Lung microvascular endothelial cell (primary cell): Measurements from ENCODE around the gene LCMT2. TPM values are rescaled to one million over a fixed set of nuclear protein-coding genes. Genes with fewer than 3 reads are reported as not detected.
A peak's percentile ranks its signal among the peaks of the same experiment; 100 is the strongest.

Source experiments
- DNase-seq, 2 donors: peaks; one replicate each; pipeline versions ENCODE4 v3.0.0 to v3.0.0-alpha.2; 2010; ENCODE audit warnings: low read depth in 2 of 2
- total RNA-seq: library from RNA; depleted of rRNA; stranded (reverse); fragments of >200 nt; gene quantifications from 2 replicates; pipeline ENCODE4 v1.2.1, GENCODE V29; 2014

Gene LCMT2, protein sequence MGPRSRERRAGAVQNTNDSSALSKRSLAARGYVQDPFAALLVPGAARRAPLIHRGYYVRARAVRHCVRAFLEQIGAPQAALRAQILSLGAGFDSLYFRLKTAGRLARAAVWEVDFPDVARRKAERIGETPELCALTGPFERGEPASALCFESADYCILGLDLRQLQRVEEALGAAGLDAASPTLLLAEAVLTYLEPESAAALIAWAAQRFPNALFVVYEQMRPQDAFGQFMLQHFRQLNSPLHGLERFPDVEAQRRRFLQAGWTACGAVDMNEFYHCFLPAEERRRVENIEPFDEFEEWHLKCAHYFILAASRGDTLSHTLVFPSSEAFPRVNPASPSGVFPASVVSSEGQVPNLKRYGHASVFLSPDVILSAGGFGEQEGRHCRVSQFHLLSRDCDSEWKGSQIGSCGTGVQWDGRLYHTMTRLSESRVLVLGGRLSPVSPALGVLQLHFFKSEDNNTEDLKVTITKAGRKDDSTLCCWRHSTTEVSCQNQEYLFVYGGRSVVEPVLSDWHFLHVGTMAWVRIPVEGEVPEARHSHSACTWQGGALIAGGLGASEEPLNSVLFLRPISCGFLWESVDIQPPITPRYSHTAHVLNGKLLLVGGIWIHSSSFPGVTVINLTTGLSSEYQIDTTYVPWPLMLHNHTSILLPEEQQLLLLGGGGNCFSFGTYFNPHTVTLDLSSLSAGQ
- total RNA-seq: 2.8 and 4.6 TPM in 2 replicates

DNA sequence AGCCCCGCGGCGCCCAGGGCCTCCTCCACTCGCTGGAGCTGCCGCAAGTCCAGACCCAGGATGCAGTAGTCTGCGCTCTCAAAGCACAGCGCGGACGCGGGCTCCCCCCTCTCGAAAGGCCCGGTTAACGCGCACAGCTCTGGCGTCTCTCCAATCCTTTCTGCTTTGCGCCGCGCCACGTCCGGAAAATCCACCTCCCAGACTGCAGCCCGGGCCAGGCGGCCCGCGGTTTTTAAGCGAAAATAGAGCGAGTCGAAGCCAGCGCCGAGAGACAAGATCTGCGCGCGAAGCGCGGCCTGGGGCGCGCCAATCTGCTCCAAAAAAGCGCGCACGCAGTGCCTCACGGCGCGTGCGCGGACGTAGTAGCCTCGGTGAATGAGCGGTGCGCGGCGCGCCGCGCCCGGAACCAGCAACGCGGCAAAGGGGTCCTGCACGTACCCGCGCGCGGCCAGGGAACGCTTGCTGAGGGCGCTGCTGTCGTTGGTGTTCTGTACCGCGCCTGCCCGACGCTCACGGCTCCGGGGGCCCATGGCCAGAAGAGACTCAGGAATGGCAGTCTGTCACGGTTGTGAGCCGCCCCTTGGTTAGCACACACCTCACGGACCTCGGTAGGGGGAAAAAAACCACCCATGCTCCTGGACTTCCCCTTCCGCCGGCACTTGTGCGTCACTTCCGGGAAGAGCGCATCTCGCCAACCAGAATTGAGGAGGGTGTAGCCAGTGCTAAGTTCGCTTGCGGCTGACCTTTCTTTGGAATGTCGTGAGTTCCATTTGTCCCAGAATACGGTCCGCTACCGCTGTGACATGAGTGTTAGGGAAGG lies at the start of gene LCMT2:
TSS of gene LCMT2 (minus strand) at position 614 of the 820 bp plus-strand sequence. CDS start at position 530, 84 bp downstream.
- peak; percentile 92 to 94 for DNase-seq

DNA sequence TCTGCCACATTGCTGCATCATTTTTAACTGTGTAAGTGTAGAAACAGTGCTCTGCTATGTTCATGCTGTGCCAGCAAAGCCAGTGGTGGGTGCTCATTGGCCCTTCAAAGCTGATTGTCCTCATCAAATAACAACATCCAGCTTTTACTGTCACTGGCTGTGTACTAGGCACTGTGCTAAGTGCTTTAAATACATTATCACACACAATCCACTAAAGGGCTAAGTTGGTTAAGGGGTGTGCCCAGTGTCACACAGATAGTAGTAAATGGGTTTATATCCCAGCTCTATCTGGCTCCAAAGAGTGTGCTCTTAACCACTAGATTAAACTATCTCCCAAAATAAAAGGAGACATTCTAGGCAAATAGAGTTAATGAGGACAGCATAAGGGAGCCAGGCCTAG lies 48.2 kb upstream of the LCMT2 start:
- no peak for DNase-seq

DNA sequence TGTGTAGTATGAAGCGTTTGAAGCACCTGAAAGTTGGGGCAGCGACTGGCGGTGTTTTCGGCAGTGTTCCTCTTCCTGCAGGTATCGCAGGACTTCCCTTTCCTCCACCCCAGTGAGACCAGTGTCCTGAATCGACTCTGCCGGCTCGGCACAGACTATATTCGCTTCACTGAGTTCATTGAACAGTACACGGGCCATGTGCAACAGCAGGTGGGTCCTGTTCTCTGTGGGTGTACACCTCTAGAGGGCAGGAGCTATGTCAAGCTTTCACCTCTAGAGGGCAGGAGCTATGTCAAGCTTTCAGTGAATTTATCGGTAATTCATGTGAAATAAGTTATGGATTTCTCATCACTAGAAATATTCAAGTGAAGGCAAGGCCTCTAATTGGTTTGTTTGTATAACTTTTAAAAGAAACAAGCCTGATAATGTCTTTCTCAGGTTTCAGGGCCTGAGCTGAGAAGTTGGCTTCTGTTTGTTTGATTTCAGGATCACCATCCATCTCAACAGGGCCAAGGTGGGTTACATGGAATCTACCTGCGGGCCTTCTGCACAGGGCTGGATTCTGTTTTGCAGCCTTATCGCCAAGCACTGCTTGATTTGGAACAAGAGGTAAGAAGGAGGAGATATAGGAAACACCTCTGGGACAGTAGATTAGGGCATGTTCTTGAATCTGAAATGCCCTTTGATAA lies 45.8 kb upstream of the LCMT2 start:
- peak; percentile 43 to 46 for DNase-seq

DNA sequence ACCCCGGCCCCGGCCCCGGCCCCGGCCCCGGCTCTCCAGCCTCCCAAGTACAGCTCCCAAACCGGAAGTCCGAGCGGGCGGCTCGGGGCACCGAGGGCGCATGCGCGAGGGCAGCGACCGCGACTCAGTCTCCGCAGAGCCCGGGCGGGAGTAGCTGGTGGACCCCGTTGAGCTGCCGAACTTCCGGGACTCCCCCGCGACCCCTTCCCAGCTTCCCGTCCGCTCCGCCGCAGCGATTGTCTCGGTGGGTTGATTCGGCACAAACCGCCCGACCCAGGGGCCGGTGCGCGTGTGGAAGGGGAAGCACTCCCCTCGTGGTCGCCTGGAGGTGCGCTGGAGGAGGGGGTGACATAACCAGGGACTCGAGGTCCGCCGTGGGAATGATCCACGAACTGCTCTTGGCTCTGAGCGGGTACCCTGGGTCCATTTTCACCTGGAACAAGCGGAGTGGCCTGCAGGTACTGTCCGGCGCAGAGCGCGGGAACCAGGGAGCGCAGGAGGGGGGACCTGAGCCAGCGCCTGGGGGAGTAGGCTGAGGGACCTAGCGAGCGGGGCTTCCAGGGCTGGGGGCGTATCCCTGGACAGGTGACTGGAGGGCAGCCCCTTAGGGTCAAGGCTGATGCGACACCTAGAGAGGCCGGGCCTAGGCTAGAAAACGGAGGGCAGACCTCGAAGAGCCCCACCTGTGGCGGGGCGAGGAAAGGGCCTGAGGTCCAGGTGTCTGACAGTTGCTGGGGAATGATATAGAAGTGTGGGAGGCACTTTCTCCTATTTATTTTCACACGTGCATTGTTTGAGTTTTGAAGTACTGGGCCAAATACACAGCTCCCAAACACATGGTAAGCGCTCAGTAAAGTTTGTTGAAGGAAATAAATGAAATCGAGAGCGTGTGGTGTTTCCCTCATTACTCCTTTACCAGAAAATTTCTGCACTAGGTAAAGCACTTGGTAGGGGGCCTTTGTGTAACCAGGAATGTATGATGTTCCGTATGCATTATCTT lies 40.9 kb upstream of the LCMT2 start, which contains the start of the genes TUBGCP4 and ZSCAN29:
TSS of gene TUBGCP4 (plus strand) at position 127 of the 1,000 bp plus-strand sequence. CDS start at position 381, 254 bp downstream.
TSS of gene ZSCAN29 (minus strand) at position 69 of the 1,000 bp plus-strand sequence. CDS start 1,130 bp downstream, outside the sequence.
- DNase-seq: peak; percentile 72 to 77

DNA sequence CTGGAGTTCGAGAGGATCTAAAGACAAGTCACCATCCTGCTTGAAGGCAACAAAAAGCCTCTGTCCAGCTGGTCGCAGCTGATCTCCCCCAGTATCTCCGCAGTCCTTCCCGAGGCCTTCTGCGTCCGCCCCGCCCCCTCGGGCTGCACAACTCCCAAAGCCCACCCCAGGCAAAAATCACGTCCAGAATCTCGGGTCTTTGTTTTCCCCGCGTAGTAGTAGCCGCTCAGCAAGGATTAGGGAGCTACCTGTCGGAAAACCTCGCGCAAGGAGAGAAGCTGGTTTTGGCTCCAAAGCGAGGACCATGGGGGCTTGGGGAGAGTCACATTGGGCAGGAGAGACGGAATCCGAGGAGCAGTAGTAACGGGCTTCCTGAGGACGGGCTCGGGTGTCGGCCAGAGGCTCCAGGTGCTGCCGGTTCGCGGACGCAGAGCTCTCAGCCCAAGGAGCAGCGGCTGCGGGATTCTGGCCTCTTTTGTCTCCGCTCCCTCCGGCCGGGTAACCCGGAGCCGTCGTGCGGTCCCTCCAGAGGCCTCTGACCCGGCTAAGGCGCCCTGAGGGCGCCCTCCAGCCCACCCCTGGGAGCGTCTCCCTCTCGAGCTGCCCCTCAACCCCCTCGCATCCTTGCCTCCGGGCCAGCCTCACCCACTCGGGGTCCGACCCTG lies 40.1 kb upstream of the LCMT2 start:
- DNase-seq: peak; percentile 23 to 34

DNA sequence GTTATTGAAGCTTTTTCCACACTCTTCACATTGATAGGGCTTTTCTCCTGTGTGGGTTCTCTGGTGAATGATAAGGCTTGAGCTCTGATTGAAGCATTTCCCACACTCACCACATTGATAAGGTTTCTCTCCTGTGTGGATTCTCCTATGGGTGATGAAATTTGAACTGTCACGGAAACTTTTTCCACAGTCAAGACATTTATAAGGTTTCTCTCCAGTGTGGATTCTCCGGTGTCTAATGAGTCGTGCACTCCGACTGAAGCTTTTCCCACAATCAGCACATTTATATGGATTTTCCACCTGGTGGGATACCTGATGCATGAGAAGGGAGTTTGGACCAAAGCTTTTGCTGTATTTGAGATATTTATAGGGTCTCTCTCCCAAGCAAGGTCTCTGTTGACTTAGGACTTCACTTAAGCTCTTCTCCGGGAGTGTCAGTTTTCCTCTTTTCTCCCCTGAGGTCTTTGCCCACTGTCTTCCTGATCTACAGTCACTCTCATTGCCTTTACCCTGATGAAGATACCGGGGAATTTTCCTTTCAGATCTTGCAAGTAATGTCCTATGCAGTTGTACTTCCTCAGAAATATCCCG lies 31.0 kb upstream of the LCMT2 start:
- no peak for DNase-seq

DNA sequence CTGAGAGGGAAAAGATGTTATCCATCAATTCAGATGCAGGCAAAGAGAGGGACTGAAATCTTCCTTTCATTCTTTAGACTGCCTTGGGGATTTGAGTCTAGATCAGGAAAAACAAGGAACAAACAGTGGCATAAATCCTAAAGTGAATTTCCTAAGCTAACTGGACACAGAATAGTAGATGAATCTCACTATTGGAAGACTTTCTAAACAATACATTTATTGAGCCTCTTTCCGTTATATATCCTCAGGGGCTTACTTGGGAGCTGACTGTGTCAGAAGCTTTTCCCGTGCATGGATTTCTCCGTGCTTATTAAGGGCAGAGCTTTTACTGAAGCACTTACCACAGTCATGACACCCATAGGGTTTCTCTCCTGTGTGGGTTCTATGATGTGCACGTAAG lies 30.4 kb upstream of the LCMT2 start:
- no peak for DNase-seq

DNA sequence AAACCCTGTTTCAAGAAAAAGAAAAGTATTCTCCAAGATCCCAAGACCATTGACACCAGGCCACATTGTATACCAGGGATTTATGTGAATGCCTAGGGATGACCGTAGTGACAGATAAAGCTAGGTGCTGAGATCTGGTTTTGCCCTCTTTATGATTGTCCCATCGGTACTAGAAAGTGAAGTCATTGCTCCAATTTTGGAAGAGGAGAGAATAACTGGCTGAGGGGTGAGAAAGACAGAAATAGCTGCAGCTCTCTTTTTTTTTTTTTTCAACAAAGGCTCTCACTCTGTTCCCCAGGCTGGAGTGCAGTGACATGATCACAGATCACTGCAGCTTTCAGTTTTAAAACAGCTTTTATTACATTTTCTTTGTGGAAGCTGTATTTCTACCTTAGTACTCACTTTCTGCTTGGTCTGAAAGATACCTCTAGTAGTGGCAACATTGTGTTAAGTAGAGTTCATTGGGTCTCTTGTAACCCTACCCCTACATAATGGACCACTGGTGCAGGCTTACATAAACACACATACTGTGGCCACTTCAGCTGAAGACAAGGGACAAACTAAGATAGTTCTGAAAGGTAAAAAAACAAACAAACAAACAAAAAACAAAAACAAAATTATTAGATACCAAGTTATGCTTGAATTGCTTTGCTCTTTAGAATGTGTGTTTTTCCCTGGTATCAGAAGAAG lies 22.5 kb upstream of the LCMT2 start:
- no peak for DNase-seq

DNA sequence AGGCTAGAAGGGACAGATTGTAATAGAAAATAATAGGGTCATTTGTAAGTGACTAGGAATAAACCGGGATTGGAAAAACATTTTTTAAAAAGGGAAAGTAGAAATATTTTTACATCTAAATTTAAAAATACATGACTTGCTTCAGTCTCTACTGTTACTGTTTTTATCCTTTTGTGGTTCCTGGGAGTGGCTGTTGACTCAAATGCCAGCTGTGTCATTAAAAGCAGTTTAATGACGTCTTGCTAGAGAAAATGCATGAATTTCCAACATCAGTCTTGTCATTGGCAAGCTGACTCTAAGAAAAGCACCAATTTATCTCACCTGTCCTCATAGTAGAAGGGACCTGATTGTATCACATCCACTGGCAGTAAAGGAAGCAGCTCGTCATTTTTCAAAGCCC lies 16.7 kb upstream of the LCMT2 start:
- no peak for DNase-seq

DNA sequence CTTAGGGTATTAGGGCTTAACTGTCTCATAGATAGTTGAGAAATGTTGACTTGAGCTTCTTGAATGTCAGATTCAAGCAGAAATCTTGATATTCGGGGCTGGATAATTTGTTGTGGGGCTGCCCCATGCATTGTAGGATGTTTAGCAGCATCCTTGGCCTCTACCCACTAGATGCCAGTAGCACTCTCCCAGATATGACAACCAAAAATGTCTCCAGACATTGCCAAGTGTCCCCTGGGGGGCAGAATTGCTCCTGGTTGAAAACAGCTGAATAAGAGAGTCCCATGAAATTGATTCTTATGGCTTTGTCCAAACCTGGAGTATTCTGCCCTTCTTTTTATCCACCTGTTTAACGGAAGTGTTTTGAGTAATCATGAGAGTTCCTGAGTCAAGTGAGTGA lies 15.9 kb upstream of the LCMT2 start:
- no peak for DNase-seq

DNA sequence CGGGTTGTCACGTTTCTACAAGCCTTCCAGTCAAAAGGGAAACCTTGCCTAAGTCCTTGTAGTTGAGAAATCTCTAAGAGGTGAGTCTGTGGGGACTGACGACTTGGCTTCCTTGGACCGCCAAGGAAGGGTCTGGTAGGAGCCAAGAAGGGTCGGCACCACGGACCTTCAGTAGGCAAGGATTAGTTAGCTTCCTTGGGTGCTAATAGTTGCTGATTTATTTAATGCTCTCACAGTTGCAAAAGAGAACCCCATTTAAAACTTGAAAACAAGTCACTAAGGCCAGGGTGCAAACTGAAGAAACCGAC lies 361 bp upstream of the LCMT2 start:
- no peak for DNase-seq

DNA sequence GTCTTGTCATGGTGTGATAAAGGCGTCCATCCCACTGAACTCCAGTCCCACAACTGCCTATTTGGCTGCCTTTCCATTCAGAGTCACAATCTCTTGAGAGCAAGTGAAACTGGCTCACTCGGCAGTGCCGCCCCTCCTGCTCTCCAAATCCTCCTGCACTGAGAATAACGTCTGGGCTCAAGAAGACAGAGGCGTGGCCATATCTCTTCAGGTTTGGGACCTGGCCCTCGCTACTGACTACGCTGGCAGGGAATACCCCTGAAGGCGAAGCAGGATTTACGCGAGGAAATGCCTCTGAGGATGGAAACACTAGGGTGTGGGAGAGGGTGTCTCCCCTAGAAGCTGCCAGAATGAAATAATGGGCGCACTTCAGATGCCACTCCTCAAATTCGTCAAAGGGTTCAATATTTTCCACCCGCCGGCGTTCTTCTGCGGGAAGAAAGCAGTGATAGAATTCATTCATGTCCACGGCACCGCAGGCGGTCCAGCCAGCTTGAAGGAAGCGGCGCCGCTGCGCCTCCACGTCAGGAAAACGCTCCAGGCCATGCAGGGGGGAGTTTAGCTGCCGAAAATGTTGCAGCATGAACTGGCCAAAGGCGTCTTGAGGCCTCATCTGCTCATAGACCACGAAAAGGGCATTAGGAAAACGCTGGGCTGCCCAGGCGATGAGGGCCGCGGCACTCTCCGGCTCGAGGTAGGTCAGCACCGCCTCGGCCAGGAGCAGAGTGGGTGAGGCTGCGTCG lies 985 bp downstream of the LCMT2 start:
- DNase-seq: peak in 1 of 2 donors; percentile 33

DNA sequence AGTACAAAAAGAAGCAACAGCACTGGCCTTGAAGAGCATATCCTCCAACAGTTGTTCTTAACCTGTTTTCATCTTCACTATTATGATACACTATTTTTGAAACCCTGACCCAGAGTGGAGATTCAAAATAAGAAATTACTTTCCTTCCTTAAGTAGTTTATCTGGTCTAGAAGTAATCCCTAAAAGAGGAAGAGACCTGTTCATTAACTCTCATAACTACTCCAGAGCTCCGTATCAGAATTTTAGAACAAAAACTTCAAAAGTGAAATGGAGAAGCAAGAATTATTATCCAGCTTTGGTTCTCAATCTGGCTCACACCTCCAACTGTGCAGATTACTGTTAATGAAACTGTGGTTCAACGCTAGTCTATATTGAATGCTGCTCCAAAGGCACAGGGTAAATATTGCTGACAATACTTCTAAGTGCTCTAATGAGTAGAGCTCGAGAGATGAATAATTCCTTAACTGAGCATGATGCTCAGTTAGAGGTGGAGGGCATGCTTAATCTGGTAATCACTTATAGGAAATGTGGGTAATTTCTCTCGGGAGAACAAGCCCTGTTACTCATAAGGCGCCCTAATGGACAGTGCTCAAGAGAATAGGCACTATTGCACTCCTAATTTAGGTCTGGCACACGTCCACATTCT lies 5.2 kb downstream of the LCMT2 start:
- DNase-seq: no peak

DNA sequence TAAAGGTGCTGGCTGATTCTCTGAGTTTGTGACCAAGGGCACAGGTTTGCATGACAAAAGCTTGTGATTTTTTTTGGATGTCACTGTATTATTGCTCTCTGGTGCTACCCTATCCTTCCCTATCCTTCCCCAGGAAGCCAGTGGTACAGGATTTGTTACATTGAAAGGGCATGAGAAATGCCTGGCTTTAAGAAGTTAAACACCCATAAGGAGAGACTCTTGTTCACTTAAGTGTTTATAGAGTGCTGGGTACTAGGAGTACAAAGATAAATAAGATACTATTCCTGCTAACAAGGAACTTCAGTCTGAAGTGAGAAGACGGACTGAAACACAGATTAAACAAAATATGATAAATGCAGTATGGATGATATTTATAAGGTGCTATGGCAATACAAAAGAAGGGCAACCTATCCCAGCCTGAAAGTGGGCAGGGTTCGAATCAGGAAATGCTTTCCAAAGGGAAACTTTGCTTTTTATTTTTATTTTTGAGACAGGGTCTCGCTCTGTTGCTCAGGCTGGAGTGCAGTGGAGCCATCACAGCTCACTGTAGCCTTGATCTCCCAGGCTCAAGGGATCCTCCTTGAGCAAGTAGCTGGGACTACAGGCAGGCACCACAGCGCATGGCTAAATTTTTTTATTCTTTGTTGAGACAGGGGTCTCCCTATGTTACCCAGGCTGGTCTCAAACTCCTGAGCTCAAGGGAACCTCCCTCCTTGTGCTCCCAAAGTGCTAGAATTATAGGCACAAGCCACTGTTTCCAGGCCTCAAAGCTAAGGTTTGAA lies 11.2 kb downstream of the LCMT2 start:
- no peak for DNase-seq

DNA sequence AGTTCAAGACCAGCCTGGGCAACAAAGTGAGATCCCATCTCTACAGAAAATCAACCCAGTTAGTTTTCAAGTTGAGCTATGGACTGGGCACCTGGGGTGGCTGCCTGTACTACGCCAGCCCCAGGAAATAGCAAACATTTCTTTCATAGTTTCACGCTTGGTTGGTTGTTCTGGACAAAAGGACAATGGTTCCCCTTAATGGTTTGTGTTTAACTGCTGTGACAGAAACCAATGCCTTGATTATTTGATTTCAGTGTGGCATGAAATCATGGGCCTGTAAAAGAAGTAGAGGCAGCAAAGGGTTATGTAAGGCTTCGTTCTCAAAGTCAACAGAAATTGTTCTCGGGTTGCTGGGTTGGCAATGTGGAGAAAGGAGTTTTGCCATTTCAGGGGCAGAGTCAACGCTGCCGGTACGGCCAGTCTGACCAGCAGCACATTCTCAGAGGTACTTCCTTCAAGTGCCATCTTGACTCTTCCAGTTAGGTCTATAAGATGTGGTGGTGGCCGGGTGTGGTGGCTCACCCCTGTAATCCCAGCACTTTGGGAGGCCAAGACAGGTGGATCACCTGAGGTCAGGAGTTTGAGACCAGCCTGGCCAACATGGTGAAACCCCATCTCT lies 12.7 kb downstream of the LCMT2 start:
- DNase-seq: no peak

DNA sequence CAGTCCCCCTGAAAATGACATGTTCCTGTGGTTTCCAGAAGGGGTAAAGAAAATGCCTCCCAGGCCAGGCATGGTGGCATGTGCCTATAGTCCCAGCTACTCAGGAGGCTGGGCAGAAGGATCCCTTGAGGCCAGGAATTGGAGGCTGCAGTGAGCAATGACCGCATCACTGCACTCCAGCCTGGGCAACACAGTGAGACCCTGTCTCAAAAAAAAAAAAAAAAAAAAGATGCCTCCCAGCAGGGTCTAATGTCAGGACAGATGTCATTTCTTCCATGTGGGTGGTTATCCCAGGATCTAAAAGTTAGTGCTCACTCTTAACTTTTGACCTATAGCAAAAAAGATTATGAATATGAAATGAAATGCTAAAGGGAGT lies 13.4 kb downstream of the LCMT2 start:
- DNase-seq: no peak
